Measurements from ENCODE around the gene KCNQ5. TPM values are rescaled to one million over a fixed set of nuclear protein-coding genes. Genes with fewer than 3 reads are reported as not detected.

KCNQ5 gene
- total RNA-seq, 4 donors from 2014 or later, result 0.21 to 1.1 (median 0.59) TPM; not detected in 1

- Histone ChIP-seq H3K27me3 (no peaks in the 10 kb centered on the region), H3K9me3 (no peaks in the 10 kb centered on the region), H3K4me1 (no peaks in the 10 kb centered on the region), H3K27ac (no peak overlapping the region), H3K4me3 (no peak overlapping the region), H3K36me3 (no peaks in the 10 kb centered on the region)
- TF ChIP-seq CTCF (IDR thresholded peaks at IDR 0.05) (no peak), POLR2A (IDR thresholded peaks at IDR 0.05) (no peak), EP300 (IDR thresholded peaks at IDR 0.05) (no peak)
- DNase-seq (ENCODE audit: low spot score in 2 of 2), result no peak
- WGBS, 2 donors, result 91 to 93% methylated on average over 5 of the region's 5 CpGs
Observed at GRCh38 chr6:73236144-73236750, 614.4 kb downstream of the KCNQ5 start.

DNA sequence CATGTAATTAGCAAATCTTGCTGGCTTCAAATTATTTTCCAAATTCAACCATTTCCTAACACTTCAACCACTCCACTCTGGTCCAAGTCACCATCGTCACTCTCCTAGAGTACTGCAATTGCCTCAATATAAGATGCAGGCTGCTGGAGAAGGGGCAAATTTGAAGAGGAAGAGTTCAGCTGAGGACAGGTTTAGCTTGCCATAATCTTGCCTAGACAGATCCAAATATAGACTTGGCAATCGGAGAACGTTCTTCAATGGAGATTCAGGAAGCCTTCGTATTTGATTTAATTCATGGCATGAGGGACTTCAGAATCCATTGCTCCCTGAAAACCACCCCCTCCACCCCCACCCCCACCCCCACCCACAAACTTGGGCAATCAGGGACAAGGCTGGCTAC is 618.9 kb downstream of the KCNQ5 start:
- WGBS, 2 donors, result 85 to 86% methylated on average over 4 of the region's 4 CpGs
- no peaks in the 10 kb centered on the region for H3K27me3 ChIP-seq
- no peak for TF ChIP-seq EP300 (IDR thresholded peaks at IDR 0.05)
- no peak for TF ChIP-seq CTCF (IDR thresholded peaks at IDR 0.05)
- TF ChIP-seq POLR2A (IDR thresholded peaks at IDR 0.05), result no peak
- no peaks in the 10 kb centered on the region for H3K4me1 ChIP-seq
- no peak overlapping the region for H3K4me3 ChIP-seq
- no peaks in the 10 kb centered on the region for H3K9me3 ChIP-seq
- DNase-seq (ENCODE audit: low spot score in 2 of 2), result no peak
- H3K27ac ChIP-seq, result no peak overlapping the region
- H3K36me3 ChIP-seq, result no peaks in the 10 kb centered on the region

DNA sequence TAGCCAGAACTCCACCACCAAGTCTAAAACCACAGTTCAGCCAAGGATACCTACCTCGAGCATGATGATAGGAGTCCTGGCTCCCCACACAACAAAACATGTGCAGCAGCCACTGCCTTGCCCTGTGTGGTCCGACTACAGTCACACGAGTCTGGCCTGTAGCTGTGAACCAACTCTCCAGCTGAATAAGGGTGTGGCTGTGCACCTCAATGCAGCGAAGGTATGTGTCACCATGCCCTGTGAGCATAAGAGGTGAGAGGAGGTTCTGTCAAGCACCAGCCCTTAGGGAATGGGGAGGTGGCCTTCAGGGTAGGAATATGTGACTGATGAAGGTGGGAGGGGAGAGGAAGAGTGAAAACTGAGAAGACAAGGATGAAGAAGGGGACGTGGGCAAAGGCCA is 620.1 kb downstream of the KCNQ5 start:
- TF ChIP-seq EP300 (IDR thresholded peaks at IDR 0.05) (no peak), CTCF (IDR thresholded peaks at IDR 0.05) (no peak), POLR2A (IDR thresholded peaks at IDR 0.05) (no peak)
- Histone ChIP-seq H3K4me3 (no peak overlapping the region), H3K36me3 (no peaks in the 10 kb centered on the region), H3K27me3 (no peaks in the 10 kb centered on the region), H3K27ac (no peak overlapping the region), H3K9me3 (no peaks in the 10 kb centered on the region), H3K4me1 (no peaks in the 10 kb centered on the region)
- 92 to 100% methylated on average over 4 to 5 of the region's 5 CpGs for WGBS, 2 donors
- no peak for DNase-seq (ENCODE audit: low spot score in 2 of 2)

Small RNA genes within 50 kb of the gene (small RNA-seq; reads per million reads assigned to genes)
- not detected for gene MIR4282
